ENCODE measurements around the gene SFXN4.

GRCh38 chr10:119101366-119102098 is 64.0 kb downstream of the SFXN4 start:
- no peak for TF ChIP-seq CTCF (conservative IDR thresholded peaks at IDR 0.05; ENCODE audit: low read depth, low read length)
- TF ChIP-seq EZH2 (IDR thresholded peaks at IDR 0.05; ENCODE audit: borderline replicate concordance, low read depth, low read length, poor library complexity, severe bottlenecking): no peak
